GM23338 (cell line): ENCODE results near the gene KLRC3. TPM values are rescaled to one million over a fixed set of nuclear protein-coding genes. Genes with fewer than 3 reads are reported as not detected.

Source experiments
- ATAC-seq: fragments of 200-7000 bp; cut with Tn5 transposase; 3 replicates; pipeline ENCODE4 v1.9.1; 2020
- DNase-seq: peaks from one replicate; pipeline ENCODE4 v3.0.0-alpha.2; 2015; ENCODE audit warnings: low spot score
- H2AFZ ChIP-seq: fragments of 200-600 bp; sonication (generic); 2 replicates; pipeline ENCODE4 v1.8.0; 2016; ENCODE audit warnings: antibody characterized with exemption, mild to moderate bottlenecking, moderate library complexity
- H3F3A ChIP-seq: fragments of 200-600 bp; sonication (generic); replicated peaks from 2 replicates; pipeline ENCODE4 v1.8.0; 2017; ENCODE audit warnings: antibody characterized with exemption, mixed run types, low read depth
- H3K27ac ChIP-seq: fragments of 200-600 bp; sonication (generic); 2 replicates; pipeline ENCODE4 v1.6.1; 2016; ENCODE audit warnings: low read depth
- H3K27me3 ChIP-seq: fragments of 200-600 bp; sonication (generic); 2 replicates; pipeline ENCODE4 v1.8.0; 2016; ENCODE audit warnings: mild to moderate bottlenecking, mixed run types, moderate library complexity; ENCODE audit not compliant: insufficient read depth
- H3K36me3 ChIP-seq: fragments of 200-600 bp; sonication (generic); 2 replicates; pipeline ENCODE4 v1.8.0; 2016; ENCODE audit warnings: mild to moderate bottlenecking; ENCODE audit not compliant: insufficient read depth
- H3K4me1 ChIP-seq: fragments of 200-600 bp; sonication (generic); 2 replicates; pipeline ENCODE4 v1.8.0; 2016; ENCODE audit warnings: mild to moderate bottlenecking, moderate library complexity; ENCODE audit not compliant: insufficient read depth
- H3K4me2 ChIP-seq: fragments of 200-600 bp; sonication (generic); 2 replicates; pipeline ENCODE4 v1.7.1; 2017; ENCODE audit warnings: mixed run types
- H3K4me3 ChIP-seq: fragments of 200-600 bp; sonication (generic); 2 replicates; pipeline ENCODE4 v1.6.1; 2016; ENCODE audit warnings: mixed run types
- H3K79me2 ChIP-seq: fragments of 200-600 bp; sonication (generic); replicated peaks from 2 replicates; pipeline ENCODE4 v1.8.0; 2017; ENCODE audit warnings: mild to moderate bottlenecking; ENCODE audit not compliant: insufficient read depth
- H3K9me2 ChIP-seq: fragments of 200-600 bp; sonication (generic); 2 replicates; pipeline ENCODE4 v1.8.0; 2017; ENCODE audit not compliant: insufficient read depth
- H4K20me1 ChIP-seq: fragments of 200-600 bp; sonication (generic); replicated peaks from 2 replicates; pipeline ENCODE4 v1.8.0; 2017; ENCODE audit warnings: mild to moderate bottlenecking; ENCODE audit not compliant: insufficient read depth
- H3K27ac Mint-ChIP-seq: 2 replicates; pipeline ENCODE4 v1.8.0; 2020; ENCODE audit warnings: inconsistent platforms, mild to moderate bottlenecking, moderate library complexity, mixed read lengths
- H3K27me3 Mint-ChIP-seq: 3 replicates; pipeline ENCODE4 v1.8.0; 2022; ENCODE audit warnings: low read depth, mild to moderate bottlenecking, moderate library complexity, mixed read lengths, inconsistent platforms; ENCODE audit not compliant: insufficient read depth, poor library complexity
- H3K36me3 Mint-ChIP-seq: 3 replicates; pipeline ENCODE4 v1.8.0; 2021; ENCODE audit warnings: low read depth, mild to moderate bottlenecking, inconsistent platforms, moderate library complexity, mixed read lengths
- H3K4me1 Mint-ChIP-seq: 3 replicates; pipeline ENCODE4 v1.8.0; 2020; ENCODE audit warnings: mild to moderate bottlenecking, inconsistent platforms, mixed read lengths
- H3K4me3 Mint-ChIP-seq: 3 replicates; pipeline ENCODE4 v1.8.0; 2021; ENCODE audit warnings: moderate library complexity, mild to moderate bottlenecking, inconsistent platforms, mixed read lengths
- H3K9me3 Mint-ChIP-seq: 3 replicates; pipeline ENCODE4 v1.8.0; 2020; ENCODE audit warnings: moderate library complexity, mild to moderate bottlenecking, inconsistent platforms, mixed read lengths
- CREB1 ChIP-seq: fragments of 250-450 bp; sonication (Bioruptor Pico); IDR thresholded peaks from 2 replicates; pipeline ENCODE4 v1.5.0; 2020; ENCODE audit warnings: low read depth, mild to moderate bottlenecking, moderate library complexity
- CTCF ChIP-seq, 2 experiments: fragments of 200-600 bp in 1 of 2; sonication (generic) in 1 of 2; conservative IDR thresholded peaks; 2 replicates each; pipeline versions ENCODE4 v1.5.1 to v1.6.1; 2016 to 2017; ENCODE audit warnings: antibody characterized with exemption in 2 of 2, low read depth in 2 of 2, mild to moderate bottlenecking in 2 of 2, moderate library complexity in 1 of 2
- ETS1 ChIP-seq: IDR thresholded peaks from 2 replicates; pipeline ENCODE4 v1.6.1; 2016; ENCODE audit warnings: antibody characterized with exemption
- EZH2 ChIP-seq: fragments of 200-600 bp; sonication (generic); IDR thresholded peaks from one replicate; pipeline ENCODE4 v1.8.0; 2017; ENCODE audit warnings: antibody characterized with exemption, mild to moderate bottlenecking, low read depth; ENCODE audit not compliant: unreplicated experiment
- EZH2phosphoT487 ChIP-seq: fragments of 200-600 bp; sonication (generic); IDR thresholded peaks from one replicate; pipeline ENCODE4 v1.8.1; 2018; ENCODE audit warnings: antibody characterized with exemption; ENCODE audit not compliant: unreplicated experiment
- JUNB ChIP-seq: IDR thresholded peaks from one replicate; pipeline ENCODE4 v1.6.1; 2016; ENCODE audit warnings: antibody characterized with exemption; ENCODE audit not compliant: unreplicated experiment
- NANOG ChIP-seq: IDR thresholded peaks from 2 replicates; pipeline ENCODE4 v1.6.1; 2016; ENCODE audit warnings: antibody characterized with exemption, borderline replicate concordance
- POLR2AphosphoS5 ChIP-seq: IDR thresholded peaks from 2 replicates; pipeline ENCODE4 v1.6.1; 2016; ENCODE audit warnings: antibody characterized with exemption, low read depth
- REST ChIP-seq: IDR thresholded peaks from one replicate; pipeline ENCODE4 v1.6.1; 2018; ENCODE audit warnings: antibody characterized with exemption; ENCODE audit not compliant: unreplicated experiment
- STAT1 ChIP-seq: IDR thresholded peaks from one replicate; pipeline ENCODE4 v1.6.1; 2016; ENCODE audit warnings: antibody characterized with exemption; ENCODE audit not compliant: unreplicated experiment
- ZNF114 ChIP-seq: fragments of 250-450 bp; sonication (Bioruptor Pico); IDR thresholded peaks from 2 replicates; pipeline ENCODE4 v1.5.0; 2020; ENCODE audit warnings: mild to moderate bottlenecking, moderate library complexity
- ZNF331 ChIP-seq: fragments of 250-450 bp; sonication (Bioruptor Pico); IDR thresholded peaks from 2 replicates; pipeline ENCODE4 v1.5.0; 2020; ENCODE audit warnings: low read depth, mild to moderate bottlenecking, moderate library complexity
- ZNF462 ChIP-seq: fragments of 250-450 bp; sonication (Bioruptor Pico); IDR thresholded peaks from 2 replicates; pipeline ENCODE4 v1.5.0; 2020; ENCODE audit warnings: mild to moderate bottlenecking, moderate library complexity
- polyA plus RNA-seq: library from polyadenylated mRNA; unstranded; fragments of >200 nt; fragmentation: Nextera tagmentation; extraction: Ambion mirVana; gene quantifications from 2 replicates; pipeline ENCODE4 v1.2.1, GENCODE V29; 2016
- total RNA-seq: library from RNA; depleted of rRNA; stranded (reverse); fragments of >200 nt; shearing (Covaris generic); gene quantifications from 2 replicates; pipeline ENCODE4 v1.2.3, GENCODE V29; 2014

Gene KLRC3
- total and polyA plus RNA-seq, 2 experiments from 2014 or later = not detected

- no peak overlapping the region for H3K27ac Mint-ChIP-seq
- no peak for ATAC-seq
- no peak overlapping the region for H3K27ac ChIP-seq
- H2AFZ ChIP-seq = no peak overlapping the region
- no peaks in the 10 kb centered on the region for H3K79me2 ChIP-seq
- no peak overlapping the region for H3K4me3 Mint-ChIP-seq
- H3K4me1 ChIP-seq = peaks cover 3% of the 10 kb centered on the region; the same call in 1 of the 2 replicates
- H3K27me3 Mint-ChIP-seq = no peaks in the 10 kb centered on the region
- peaks cover 5% of the 10 kb centered on the region for H3K4me1 Mint-ChIP-seq
- H3K9me2 ChIP-seq = no peaks in the 10 kb centered on the region
- no peaks in the 10 kb centered on the region for H3K27me3 ChIP-seq
- H3K4me2 ChIP-seq = no peak overlapping the region
- H4K20me1 ChIP-seq = no peaks in the 10 kb centered on the region
- no peaks in the 10 kb centered on the region for H3K36me3 Mint-ChIP-seq
- TF ChIP-seq CTCF (conservative IDR thresholded peaks at IDR 0.05; ENCODE audit: low read depth in 2 of 2) (no peak), ETS1 (no peak), ZNF331 (CRISPR knock-in tag) (no peak), POLR2AphosphoS5 (no peak), STAT1 (no peak), NANOG (no peak), JUNB (no peak), CREB1 (CRISPR knock-in tag) (no peak), EZH2 (no peak), REST (no peak), ZNF462 (CRISPR knock-in tag) (no peak), EZH2phosphoT487 (no peak), ZNF114 (CRISPR knock-in tag) (no peak)
- no peak for DNase-seq
- H3K4me3 ChIP-seq = no peak overlapping the region
- no peaks in the 10 kb centered on the region for H3K36me3 ChIP-seq
- H3F3A ChIP-seq = no peaks in the 10 kb centered on the region
- no peaks in the 10 kb centered on the region for H3K9me3 Mint-ChIP-seq
These were observed 27.1 kb downstream of the KLRC3 start for GRCh38 chr12:10393291-10393690.
